GM21529 (cell line): ENCODE results near the gene MYO7B.
"Not testable (repeated sequence)": the region's sequence is repeated elsewhere in the genome, so short reads cannot be mapped to it uniquely, and the experiment has no call there.

Source experiments
- ATAC-seq: cut with Tn5 transposase; IDR thresholded peaks from one replicate; pipeline ENCODE4 v1.9.1; 2021; ENCODE audit not compliant: unreplicated experiment

The MYO7B gene

DNA sequence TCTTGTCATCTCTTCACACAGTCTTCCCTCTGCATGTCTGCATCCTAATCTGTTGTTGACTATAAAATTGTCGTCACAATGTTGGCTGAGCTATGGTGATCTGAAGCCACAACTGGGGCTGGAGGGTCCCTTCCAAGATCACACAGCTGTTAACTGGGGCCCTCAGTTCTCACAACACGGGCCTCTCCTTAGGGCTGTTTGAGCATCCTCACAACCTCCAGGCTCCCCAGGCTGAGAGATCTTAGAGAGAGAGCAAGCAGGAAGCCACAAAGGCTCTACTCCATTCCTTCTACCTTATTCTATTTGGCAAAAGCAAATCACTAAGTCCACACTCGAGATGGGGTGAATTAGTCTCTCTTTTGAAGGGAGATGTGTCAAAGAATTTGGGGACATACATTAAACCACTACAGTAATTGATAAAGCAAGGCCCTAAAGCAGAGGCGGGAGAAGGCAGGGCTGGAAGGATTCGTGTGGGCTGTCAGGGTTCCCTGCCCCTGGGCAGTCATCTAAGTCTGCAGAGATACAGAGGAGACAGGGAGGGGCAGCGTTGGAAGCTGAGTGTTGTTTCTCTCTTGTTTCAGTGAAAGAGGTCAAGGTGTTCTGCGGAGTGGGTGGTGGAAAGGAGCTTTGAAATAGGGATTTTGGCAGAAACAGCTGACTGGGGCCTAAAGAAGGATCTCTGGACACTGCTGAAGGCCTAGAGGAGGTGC is 15.9 kb downstream of the MYO7B start:
- no peak for ATAC-seq

- ATAC-seq, result no peak
Observed at GRCh38 chr2:127552336-127552735, 16.9 kb downstream of the MYO7B start.

DNA sequence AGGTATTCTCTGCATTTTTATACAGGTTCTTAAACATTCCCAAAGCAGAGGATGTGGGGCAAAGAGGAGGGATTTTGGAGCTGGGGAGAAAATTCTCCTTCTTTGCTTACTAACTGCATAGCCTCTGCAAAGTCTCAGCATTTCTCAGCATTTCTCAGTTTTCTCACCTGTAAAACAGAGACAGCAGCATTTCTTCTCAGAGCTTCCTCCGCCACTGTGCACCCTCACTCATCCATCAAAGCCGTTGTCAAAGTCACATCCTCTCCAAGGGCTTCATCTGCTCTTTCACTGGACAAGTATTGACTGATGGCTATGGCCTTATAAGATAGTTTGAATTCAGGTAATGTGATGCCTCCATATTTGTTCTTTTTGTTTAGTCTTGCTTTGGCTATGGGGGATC is 17.4 kb downstream of the MYO7B start:
- no peak for ATAC-seq

DNA sequence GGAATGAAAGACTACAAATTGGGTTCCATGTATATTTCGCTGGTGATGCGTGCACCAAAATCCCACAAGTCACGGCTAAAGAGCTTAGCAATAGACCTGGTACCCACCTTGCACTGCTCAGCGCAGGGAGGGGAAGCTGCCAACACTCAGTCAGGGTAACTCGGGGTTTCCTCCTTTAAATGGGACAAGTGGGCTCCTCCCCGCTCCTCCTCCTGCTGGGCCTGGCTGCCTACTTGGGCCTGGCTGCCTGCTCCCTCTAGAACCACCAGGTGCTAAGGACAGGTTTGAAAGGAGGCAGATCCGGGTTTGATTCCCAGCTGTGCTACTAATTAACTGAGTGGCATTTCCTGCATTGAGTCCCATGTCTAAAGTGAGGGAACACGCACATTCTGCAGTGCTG is 23.4 kb downstream of the MYO7B start:
- ATAC-seq, result no peak

GRCh38 chr2:127559454-127559853 is 24.0 kb downstream of the MYO7B start:
- no peak for ATAC-seq

DNA sequence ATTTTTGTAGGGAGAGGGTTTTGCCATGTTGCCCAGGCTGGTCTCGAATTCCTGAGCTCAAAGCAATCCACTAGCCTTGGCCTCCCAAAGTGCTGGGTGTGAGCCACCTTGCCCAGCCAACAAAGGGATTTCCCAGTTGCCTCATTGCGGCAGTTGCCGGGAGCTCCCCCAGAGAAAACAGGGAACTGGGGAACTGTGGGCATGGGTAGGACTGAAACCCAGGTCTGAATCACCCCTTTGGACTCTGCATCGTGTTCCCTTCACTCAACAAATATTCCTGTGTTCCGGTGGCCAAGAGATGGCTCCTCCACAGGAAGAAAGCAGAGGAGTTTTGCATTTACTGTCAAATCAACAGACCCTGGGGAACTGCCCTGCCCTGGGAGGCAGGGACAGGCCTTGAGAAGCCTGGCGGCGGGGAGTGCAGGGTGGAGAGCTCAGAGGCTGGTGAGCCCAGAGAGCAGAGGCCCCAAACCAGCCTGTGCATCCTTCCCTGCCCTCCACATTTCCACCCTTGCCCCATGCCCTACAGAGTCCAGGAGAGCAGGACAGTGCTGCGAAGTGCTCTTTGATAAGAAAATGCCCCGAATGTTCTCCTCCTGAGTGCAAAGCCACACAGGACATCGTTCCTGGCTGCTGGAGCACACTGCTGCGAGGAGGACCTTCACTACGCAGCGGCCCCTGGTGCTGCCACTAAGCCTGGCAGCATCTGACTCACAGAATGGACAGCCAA is 24.9 kb downstream of the MYO7B start:
- no peak for ATAC-seq

GRCh38 chr2:127560931-127561280 is 25.4 kb downstream of the MYO7B start:
- no peak for ATAC-seq

GRCh38 chr2:127561371-127561770 is 25.9 kb downstream of the MYO7B start:
- no peak for ATAC-seq

DNA sequence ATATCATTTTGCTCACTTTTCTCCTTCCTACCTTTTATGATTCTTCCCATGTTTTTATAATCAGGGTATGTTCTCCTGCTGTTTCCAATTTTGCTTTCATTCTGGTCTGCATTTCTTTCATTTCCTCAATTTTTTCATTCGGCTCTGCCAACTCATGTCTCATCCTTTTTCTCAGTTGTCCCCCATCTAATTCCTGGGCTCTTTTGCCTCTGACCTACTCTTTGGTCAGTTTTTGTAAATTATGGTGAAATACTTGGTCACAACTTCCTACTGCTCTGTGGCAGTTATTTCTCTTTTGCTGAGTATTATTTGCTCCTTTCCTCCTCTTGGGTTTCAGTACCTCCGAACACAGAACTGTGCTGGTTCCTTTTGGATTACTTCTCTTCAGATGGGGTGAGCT is 27.5 kb downstream of the MYO7B start:
- ATAC-seq, result no peak

GRCh38 chr2:127563458-127564428 is 28.3 kb downstream of the MYO7B start:
- peak; percentile 97 for ATAC-seq

DNA sequence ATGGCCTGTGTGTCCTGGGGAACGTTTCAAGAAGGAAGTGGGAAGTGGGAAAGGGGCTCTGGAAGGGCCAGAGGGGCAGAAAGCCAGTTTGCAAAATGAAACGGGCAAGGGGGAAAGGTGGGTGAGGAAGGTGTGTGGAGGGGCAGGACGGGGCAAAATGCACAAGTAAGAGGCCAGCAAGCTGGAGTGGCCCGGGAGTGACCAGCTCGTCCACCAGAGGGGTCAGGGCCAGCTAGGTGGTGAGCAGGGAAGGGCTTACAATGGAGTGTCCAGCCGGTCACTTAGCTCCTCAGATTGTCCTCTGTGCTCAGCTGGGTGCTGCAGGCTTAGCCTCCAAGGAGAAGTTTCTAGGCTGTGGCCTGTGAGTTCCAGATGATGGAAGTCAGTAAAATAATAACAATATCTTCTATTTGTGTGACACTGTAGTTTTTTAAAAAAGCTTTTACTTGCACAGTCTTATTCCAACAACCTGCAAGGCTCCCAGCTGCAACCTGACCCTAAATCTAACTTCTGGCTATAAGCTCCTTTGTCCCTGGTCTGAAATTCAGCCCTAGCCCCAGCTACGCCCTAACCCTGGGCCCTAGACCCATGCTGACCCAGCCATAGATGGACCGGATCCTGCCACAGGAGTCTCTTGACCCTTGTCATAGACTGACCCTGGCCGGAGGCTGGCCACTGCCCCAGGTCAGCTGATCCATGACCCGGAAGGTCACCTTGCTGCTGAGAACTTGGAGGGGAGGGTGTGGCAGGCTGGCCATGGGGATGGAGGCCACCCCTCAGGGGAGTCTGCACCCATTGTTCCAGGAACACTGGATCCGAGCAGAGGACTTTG is 29.2 kb downstream of the MYO7B start:
- ATAC-seq, result no peak

DNA sequence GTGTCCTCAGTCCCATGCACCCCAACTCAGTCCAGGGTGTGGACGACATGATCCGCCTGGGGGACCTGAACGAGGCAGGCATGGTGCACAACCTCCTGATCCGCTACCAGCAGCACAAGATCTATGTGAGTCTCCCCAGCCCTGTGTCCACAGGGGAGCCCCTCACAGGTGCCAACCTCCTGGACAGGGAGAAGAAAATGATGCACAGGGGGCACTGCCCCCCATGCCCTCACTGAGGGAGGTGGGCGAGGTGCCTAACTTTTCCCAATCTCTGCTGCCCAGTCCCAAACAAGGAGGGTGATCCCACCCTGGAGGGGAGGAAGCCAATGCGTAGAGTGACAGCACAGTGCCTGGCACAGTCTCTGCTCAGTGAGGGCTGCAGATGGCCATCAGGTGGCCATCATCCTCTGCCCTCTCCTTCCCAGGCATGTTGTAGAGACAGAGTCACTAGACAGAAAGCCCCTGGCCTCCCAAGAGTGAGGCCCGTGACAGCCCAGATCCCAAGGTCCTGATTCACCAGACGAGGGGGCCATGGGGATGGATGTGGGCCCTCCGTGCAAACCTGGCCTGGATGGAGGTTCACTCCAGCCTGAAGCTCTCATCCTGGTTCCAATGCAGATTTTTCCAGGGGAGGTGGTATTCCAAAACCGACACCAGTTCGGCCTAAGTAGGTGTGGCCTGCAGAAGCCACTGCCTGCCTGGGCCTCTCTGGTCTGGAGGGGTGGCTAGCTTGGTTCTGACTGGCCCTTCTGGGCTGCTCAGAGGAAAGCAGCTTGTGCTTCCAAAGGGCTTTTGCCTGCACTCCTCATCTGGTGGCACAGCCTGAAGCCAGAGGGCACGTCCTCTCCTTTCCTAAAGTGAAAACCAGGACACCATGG is 30.0 kb downstream of the MYO7B start:
- no peak for ATAC-seq

DNA sequence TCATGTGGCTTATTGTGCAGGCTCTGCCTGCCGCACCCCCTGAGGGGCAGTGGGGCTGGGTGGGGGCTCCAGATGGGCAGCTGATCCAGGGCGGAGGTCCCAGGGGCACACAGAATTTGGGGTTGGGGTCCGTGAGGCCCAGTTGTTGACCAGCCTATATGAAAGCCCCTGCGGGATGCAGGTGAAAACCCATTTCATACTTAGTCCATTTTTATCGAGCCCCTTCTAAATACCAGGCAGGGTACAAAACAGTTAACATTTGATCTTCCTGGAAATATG is 30.6 kb downstream of the MYO7B start:
- no peak for ATAC-seq

DNA sequence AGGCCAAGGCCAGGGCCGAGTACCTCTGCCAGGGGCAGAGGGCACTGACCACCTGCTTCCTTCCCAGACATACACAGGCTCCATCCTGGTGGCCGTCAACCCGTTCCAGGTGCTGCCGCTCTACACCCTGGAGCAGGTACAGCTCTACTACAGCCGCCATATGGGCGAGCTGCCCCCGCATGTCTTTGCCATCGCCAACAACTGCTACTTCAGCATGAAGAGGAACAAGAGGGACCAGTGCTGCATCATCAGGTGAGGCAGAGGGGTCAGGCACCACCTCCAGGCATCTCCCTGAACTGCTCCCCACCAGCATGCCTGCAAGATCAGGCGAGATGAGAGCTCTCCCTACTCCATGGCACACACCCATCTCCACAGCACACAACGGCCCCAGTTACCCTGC is 31.1 kb downstream of the MYO7B start:
- no peak for ATAC-seq

DNA sequence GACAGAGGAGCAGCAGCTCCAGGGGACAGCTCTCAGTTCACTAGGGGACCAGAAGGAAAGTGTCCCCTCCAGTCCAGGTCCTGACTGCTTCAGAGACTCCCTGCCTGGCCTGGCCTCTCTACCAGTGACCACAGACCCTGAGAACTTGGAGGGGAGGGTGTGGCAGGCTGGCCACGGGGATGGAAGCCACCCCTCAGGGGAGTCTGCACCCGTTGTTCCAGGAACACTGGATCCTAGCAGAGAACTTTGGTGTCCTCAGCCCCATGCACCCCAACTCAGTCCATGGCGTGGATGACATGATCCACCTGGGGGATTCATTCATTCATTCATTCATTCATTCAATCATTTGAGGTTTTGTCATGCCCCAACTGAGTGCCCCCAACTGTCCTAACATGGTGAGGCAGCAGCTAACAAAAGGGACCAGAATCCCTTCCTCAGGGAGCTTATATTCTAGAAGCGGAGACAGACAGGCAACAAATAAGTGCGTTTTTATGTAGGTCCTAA is 31.9 kb downstream of the MYO7B start:
- ATAC-seq, result no peak

GRCh38 chr2:127568128-127568527 is 32.6 kb downstream of the MYO7B start:
- no peak for ATAC-seq

GRCh38 chr2:127569666-127570065 is 34.2 kb downstream of the MYO7B start:
- no peak for ATAC-seq

DNA sequence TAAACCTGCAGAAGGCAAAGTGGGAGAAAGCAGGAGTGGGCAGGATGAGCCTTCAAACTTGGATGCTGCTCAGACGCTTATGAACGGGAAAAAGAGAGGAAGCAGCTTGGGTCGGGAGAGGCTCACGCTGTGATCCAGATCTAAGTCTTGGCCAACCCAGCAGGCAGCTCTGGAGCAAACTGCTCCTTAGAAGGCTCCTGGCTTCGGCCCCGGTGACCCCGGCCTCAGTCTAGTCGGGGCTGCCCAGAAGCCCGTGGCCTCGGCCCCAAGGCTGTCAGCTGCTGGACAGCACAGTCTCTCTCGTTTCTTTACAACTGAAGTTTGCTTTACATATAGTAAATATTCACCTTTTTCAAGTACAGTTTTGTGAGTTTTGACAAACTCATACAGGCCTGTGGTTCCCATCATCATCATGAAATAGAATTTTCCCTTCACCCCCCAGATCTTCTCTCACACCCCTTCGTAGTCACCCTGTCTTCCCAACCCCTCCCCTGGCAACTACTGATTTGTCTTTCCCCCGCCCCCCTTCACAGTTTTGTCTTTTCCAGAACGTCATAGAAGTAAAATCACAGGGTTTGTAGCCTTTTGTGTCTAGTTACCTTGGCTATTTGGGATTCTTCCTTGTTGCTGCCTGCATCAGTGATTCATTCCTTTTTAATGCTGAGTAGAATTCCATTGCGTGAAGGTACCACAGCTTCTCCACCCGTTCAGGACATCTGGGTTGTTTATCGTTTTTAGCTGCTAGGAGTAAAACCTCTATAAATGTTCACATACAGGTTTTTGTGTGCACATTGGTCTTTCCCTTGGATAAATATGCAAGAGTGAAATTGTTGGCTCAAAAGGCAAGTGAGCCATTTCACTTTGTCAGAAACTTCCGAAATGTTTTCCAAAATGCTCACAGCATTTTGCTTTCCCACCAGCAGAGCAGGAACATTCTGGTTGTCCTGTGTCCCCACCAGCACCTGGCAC is 35.1 kb downstream of the MYO7B start:
- ATAC-seq, result no peak

- not testable (repeated sequence) for ATAC-seq
Observed at GRCh38 chr2:127572352-127572751, 36.9 kb downstream of the MYO7B start.
